GM18505 (cell line): Measurements from ENCODE around the gene MRPL39.

Experiments used
- ATAC-seq: cut with Tn5 transposase; IDR thresholded peaks from one replicate; pipeline ENCODE4 v1.9.1; 2021; ENCODE audit not compliant: unreplicated experiment
- POLR2A ChIP-seq: IDR thresholded peaks from 4 replicates; pipeline ENCODE4 v1.6.1; 2011; ENCODE audit warnings: borderline replicate concordance; ENCODE audit not compliant: insufficient read depth, insufficient read length; ENCODE audit errors: extremely low read depth

MRPL39 gene

GRCh38 chr21:25560271-25560685 lies 47.0 kb downstream of the MRPL39 start:
- ATAC-seq, result no peak
- no peak for TF ChIP-seq POLR2A

GRCh38 chr21:25559746-25560145 lies 47.5 kb downstream of the MRPL39 start:
- TF ChIP-seq POLR2A, result no peak
- ATAC-seq, result no peak

GRCh38 chr21:25558123-25558522 lies 49.2 kb downstream of the MRPL39 start:
- no peak for ATAC-seq
- no peak for TF ChIP-seq POLR2A

GRCh38 chr21:25557180-25557579 lies 50.1 kb downstream of the MRPL39 start:
- ATAC-seq, result no peak
- no peak for TF ChIP-seq POLR2A

- no peak for TF ChIP-seq POLR2A
- ATAC-seq, result no peak
These were observed 51.2 kb downstream of the MRPL39 start for GRCh38 chr21:25556091-25556490.

GRCh38 chr21:25555492-25555891 lies 51.8 kb downstream of the MRPL39 start:
- ATAC-seq, result no peak

GRCh38 chr21:25552856-25553255 lies 54.4 kb downstream of the MRPL39 start:
- TF ChIP-seq POLR2A, result no peak
- ATAC-seq, result no peak

More at GRCh38 chr21:25555492-25555891, 51.8 kb downstream of the MRPL39 start:
- no peak for TF ChIP-seq POLR2A

- ATAC-seq, result no peak
- TF ChIP-seq POLR2A, result no peak
These were observed 55.7 kb downstream of the MRPL39 start for GRCh38 chr21:25551569-25551968.

GRCh38 chr21:25550352-25551120 lies 56.7 kb downstream of the MRPL39 start:
- no peak for ATAC-seq
- TF ChIP-seq POLR2A, result no peak

GRCh38 chr21:25541042-25541441 lies 66.2 kb downstream of the MRPL39 start:
- ATAC-seq, result no peak
- no peak for TF ChIP-seq POLR2A

GRCh38 chr21:25539606-25540005 lies 67.7 kb downstream of the MRPL39 start:
- ATAC-seq, result no peak
- no peak for TF ChIP-seq POLR2A

GRCh38 chr21:25537174-25537573 lies 70.1 kb downstream of the MRPL39 start:
- no peak for TF ChIP-seq POLR2A
- no peak for ATAC-seq

- TF ChIP-seq POLR2A, result no peak
- no peak for ATAC-seq
These were observed 70.5 kb downstream of the MRPL39 start for GRCh38 chr21:25536752-25537151.

GRCh38 chr21:25535849-25536248 lies 71.4 kb downstream of the MRPL39 start:
- ATAC-seq, result no peak
- TF ChIP-seq POLR2A, result no peak
